HG02571 (cell line): ENCODE measurements around the gene PLB1.
A peak's percentile ranks its signal among the peaks of the same experiment; 100 is the strongest.

ENCODE experiments used
- ATAC-seq: cut with Tn5 transposase; IDR thresholded peaks from one replicate; pipeline ENCODE4 v1.9.1; 2021; ENCODE audit warnings: mild to moderate bottlenecking, moderate library complexity; ENCODE audit not compliant: unreplicated experiment

Gene PLB1

GRCh38 chr2:28558158-28558820 is 62.4 kb downstream of the PLB1 start:
- no peak for ATAC-seq

- no peak for ATAC-seq
Observed at GRCh38 chr2:28558918-28559317, 63.1 kb downstream of the PLB1 start.

GRCh38 chr2:28563869-28564268 is 68.0 kb downstream of the PLB1 start:
- ATAC-seq = no peak

GRCh38 chr2:28564346-28564745 is 68.5 kb downstream of the PLB1 start:
- no peak for ATAC-seq

- ATAC-seq = no peak
Observed at GRCh38 chr2:28565033-28565432, 69.2 kb downstream of the PLB1 start.

- ATAC-seq = no peak
Observed at GRCh38 chr2:28565720-28566295, 69.9 kb downstream of the PLB1 start.

GRCh38 chr2:28566521-28567041 is 70.7 kb downstream of the PLB1 start:
- peak; percentile 88 for ATAC-seq

GRCh38 chr2:28567061-28567471 is 71.2 kb downstream of the PLB1 start:
- ATAC-seq = peak; percentile 8

- no peak for ATAC-seq
Observed at GRCh38 chr2:28568036-28568435, 72.2 kb downstream of the PLB1 start.

GRCh38 chr2:28568533-28568932 is 72.7 kb downstream of the PLB1 start:
- no peak for ATAC-seq

- ATAC-seq = no peak
Observed at GRCh38 chr2:28570431-28570830, 74.6 kb downstream of the PLB1 start.

GRCh38 chr2:28576714-28577113 is 80.9 kb downstream of the PLB1 start:
- no peak for ATAC-seq

GRCh38 chr2:28577791-28578680 is 82.2 kb downstream of the PLB1 start:
- ATAC-seq = no peak

- no peak for ATAC-seq
Observed at GRCh38 chr2:28578774-28579173, 82.9 kb downstream of the PLB1 start.

- no peak for ATAC-seq
Observed at GRCh38 chr2:28579606-28580005, 83.7 kb downstream of the PLB1 start.

GRCh38 chr2:28580078-28580477 is 84.2 kb downstream of the PLB1 start:
- ATAC-seq = no peak

GRCh38 chr2:28581312-28581711 is 85.5 kb downstream of the PLB1 start:
- no peak for ATAC-seq

GRCh38 chr2:28582152-28582551 is 86.3 kb downstream of the PLB1 start:
- ATAC-seq = no peak

GRCh38 chr2:28582595-28582994 is 86.7 kb downstream of the PLB1 start:
- no peak for ATAC-seq

GRCh38 chr2:28583899-28584553 is 88.2 kb downstream of the PLB1 start:
- ATAC-seq = no peak

- ATAC-seq = no peak
Observed at GRCh38 chr2:28586867-28587266, 91.0 kb downstream of the PLB1 start.
